Measurements from ENCODE around the gene ADCY10.

- TF ChIP-seq CTCF (IDR thresholded peaks at IDR 0.05) (no peak), EZH2phosphoT487 (IDR thresholded peaks at IDR 0.05) (no peak)
Observed at GRCh38 chr1:167798952-167799351, 115.0 kb downstream of the ADCY10 start.
